Osteocyte (in vitro differentiated cells): ENCODE data around the gene HAS3. TPM values are rescaled to one million over a fixed set of nuclear protein-coding genes. Genes with fewer than 3 reads are reported as not detected.

Experiments
- DNase-seq: peaks from one replicate; pipeline ENCODE4 v3.0.0; 2021; ENCODE audit warnings: mixed read lengths; ENCODE audit not compliant: unreplicated experiment; ENCODE audit errors: extremely low spot score
- H3K27ac Mint-ChIP-seq: one replicate; pipeline ENCODE4 v1.8.0; 2021; ENCODE audit warnings: mild to moderate bottlenecking, mixed read lengths; ENCODE audit not compliant: unreplicated experiment
- H3K27me3 Mint-ChIP-seq: one replicate; pipeline ENCODE4 v1.8.0; 2021; ENCODE audit warnings: mixed read lengths; ENCODE audit not compliant: unreplicated experiment
- H3K36me3 Mint-ChIP-seq: one replicate; pipeline ENCODE4 v1.8.0; 2021; ENCODE audit warnings: mixed read lengths; ENCODE audit not compliant: unreplicated experiment
- H3K4me1 Mint-ChIP-seq: one replicate; pipeline ENCODE4 v1.8.0; 2021; ENCODE audit warnings: mixed read lengths; ENCODE audit not compliant: unreplicated experiment
- H3K4me3 Mint-ChIP-seq: one replicate; pipeline ENCODE4 v1.8.0; 2021; ENCODE audit warnings: mild to moderate bottlenecking, moderate library complexity, mixed read lengths; ENCODE audit not compliant: unreplicated experiment
- H3K9me3 Mint-ChIP-seq: one replicate; pipeline ENCODE4 v1.8.0; 2021; ENCODE audit warnings: mixed read lengths; ENCODE audit not compliant: unreplicated experiment
- total RNA-seq: library from RNA; stranded (reverse); gene quantifications from 2 replicates; pipeline ENCODE4 v1.2.1, GENCODE V29; 2021
- TF ChIP-seq, protein P1 (sequence below): fragments of 200-600 bp; sonication (generic); IDR thresholded peaks from 2 replicates; pipeline ENCODE4 v1.5.0; 2021; ENCODE audit warnings: antibody characterized with exemption, mild to moderate bottlenecking, moderate library complexity

Gene HAS3
- total RNA-seq, 1 donor from 2014 or later, result 1.6 TPM

DNA sequence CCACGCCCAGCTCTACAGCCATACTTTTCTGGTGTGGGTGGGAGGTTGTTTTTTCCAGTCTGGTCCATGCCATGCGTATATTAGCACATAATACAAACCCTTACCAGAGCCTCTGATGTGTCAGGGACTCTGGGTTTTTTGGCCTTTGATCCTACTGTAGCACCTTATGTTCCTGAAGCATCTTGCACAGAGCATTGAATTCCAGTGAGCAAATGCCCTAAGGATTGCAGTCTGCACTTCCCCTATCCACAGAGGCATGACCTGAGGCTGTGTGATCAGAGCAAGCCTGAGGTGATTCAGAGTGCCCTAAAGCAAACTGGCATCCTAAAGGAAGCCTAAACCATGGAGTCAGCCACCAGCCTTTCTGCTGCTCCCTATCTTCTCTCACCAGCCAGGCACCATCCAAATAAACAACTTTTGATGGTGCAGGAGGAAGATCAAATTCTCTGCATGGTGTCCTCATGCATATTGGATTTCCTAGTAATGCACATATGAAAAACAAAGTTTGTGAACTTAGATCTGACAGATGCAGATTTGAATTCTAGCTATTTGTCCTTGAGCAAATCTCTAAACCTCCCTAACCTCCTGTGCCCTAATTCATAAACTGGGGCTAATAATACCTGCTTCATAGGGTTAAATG is 41.2 kb upstream of the HAS3 start:
- no peaks in the 10 kb centered on the region for H3K27me3 Mint-ChIP-seq
- H3K9me3 Mint-ChIP-seq, result no peaks in the 10 kb centered on the region
- no peaks in the 10 kb centered on the region for H3K36me3 Mint-ChIP-seq
- TF ChIP-seq, protein P1, sequence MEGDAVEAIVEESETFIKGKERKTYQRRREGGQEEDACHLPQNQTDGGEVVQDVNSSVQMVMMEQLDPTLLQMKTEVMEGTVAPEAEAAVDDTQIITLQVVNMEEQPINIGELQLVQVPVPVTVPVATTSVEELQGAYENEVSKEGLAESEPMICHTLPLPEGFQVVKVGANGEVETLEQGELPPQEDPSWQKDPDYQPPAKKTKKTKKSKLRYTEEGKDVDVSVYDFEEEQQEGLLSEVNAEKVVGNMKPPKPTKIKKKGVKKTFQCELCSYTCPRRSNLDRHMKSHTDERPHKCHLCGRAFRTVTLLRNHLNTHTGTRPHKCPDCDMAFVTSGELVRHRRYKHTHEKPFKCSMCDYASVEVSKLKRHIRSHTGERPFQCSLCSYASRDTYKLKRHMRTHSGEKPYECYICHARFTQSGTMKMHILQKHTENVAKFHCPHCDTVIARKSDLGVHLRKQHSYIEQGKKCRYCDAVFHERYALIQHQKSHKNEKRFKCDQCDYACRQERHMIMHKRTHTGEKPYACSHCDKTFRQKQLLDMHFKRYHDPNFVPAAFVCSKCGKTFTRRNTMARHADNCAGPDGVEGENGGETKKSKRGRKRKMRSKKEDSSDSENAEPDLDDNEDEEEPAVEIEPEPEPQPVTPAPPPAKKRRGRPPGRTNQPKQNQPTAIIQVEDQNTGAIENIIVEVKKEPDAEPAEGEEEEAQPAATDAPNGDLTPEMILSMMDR, result no peak
- H3K27ac Mint-ChIP-seq, result peak overlapping the region; percentile 15
- no peak overlapping the region for H3K4me3 Mint-ChIP-seq
- peaks cover 18% of the 10 kb centered on the region for H3K4me1 Mint-ChIP-seq
- DNase-seq, result no peak

DNA sequence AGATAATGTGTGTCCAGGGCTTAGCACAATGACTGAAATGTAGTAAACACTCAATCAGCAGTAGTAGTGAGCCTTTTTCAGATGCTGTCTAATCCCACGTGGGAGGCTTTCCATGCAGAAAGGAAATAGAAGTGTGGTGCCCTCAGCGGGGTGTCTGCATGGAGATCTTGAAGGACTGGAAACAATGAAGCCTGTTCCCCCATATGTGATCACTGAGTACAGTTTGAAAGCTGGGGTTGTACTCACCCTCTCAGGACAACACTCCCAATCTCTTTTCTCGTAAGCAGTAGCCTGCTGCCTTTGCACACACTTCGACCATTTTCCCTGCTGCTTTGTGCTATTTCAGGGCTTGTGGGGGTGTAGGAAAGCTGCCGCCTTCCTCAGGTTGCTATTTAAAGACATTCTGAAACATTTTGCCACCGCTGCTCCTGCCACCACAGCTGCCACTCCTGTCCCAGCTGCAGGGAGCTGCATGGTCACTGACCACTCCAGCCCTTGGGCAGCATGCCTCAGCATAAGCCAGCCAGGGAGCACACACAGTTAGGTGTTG is 40.6 kb upstream of the HAS3 start:
- H3K4me1 Mint-ChIP-seq, result peaks cover 18% of the 10 kb centered on the region
- no peaks in the 10 kb centered on the region for H3K9me3 Mint-ChIP-seq
- no peaks in the 10 kb centered on the region for H3K27me3 Mint-ChIP-seq
- H3K36me3 Mint-ChIP-seq, result no peaks in the 10 kb centered on the region
- no peak for DNase-seq
- H3K27ac Mint-ChIP-seq, result peak overlapping the region; percentile 15
- H3K4me3 Mint-ChIP-seq, result no peak overlapping the region
- TF ChIP-seq, protein P1, result no peak

DNA sequence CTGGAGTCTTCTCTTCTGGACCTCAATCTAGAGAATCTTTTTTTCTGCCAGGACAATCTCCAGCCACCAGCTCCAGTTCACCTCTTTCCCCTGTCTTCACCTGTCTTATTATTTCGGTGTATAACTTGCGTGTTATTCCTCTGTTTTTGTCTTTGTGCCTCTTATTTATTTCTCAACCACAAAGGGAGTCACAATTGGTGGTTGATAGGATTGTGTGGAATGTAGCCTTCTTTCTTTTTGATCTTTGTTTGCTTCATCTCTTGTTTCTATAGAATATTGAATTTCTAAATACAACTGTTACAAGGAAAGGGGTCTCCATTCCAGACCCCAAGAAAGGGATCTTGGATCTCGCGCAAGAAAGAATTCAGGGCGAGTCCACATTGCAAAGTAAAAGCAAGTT is 35.9 kb upstream of the HAS3 start:
- Mint-ChIP-seq H3K4me1 (peaks cover 24% of the 10 kb centered on the region), H3K9me3 (no peaks in the 10 kb centered on the region), H3K4me3 (no peak overlapping the region), H3K27me3 (no peaks in the 10 kb centered on the region), H3K27ac (no peak overlapping the region), H3K36me3 (no peaks in the 10 kb centered on the region)
- TF ChIP-seq, protein P1, result no peak
- no peak for DNase-seq

DNA sequence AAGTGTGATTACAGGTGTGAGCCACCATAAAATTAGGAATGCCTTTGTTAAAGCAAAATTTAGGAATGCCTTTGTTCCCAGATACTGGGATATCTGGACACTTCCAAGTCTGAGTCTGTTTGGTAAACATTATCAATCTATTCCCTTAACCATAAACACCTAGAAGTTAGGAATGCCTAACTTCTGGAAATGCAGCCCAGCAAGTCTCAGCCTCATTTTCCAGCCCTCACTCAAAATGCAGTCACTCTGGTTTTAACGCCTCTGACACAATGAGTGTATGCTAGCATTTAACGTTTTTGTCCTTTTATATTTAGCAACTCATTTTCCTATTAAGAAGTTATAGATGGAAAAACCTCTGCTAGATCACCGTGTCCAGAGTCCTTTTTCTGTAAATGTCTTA is 34.4 kb upstream of the HAS3 start:
- peaks cover 14% of the 10 kb centered on the region for H3K4me1 Mint-ChIP-seq
- TF ChIP-seq, protein P1, result no peak
- no peaks in the 10 kb centered on the region for H3K9me3 Mint-ChIP-seq
- H3K27me3 Mint-ChIP-seq, result no peaks in the 10 kb centered on the region
- H3K36me3 Mint-ChIP-seq, result no peaks in the 10 kb centered on the region
- H3K27ac Mint-ChIP-seq, result no peak overlapping the region
- no peak overlapping the region for H3K4me3 Mint-ChIP-seq
- no peak for DNase-seq

DNA sequence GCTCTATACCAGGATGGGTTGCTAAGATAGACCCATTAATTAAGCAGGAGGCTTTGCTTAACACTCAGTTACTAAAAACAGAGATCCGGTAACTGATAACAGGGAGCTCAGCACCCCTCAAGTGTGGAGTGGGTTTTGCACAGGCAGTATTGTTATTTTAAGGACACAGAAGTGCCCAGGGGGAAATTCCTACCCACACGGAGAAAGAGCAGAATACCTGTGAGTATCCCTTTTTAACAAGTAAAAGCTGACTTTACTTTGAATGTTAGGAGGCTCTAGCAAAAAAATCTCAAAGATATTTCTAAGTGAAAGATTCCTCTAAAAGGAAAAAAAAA is 32.8 kb upstream of the HAS3 start:
- TF ChIP-seq, protein P1, result no peak
- DNase-seq, result no peak
- Mint-ChIP-seq H3K9me3 (no peaks in the 10 kb centered on the region), H3K27me3 (no peaks in the 10 kb centered on the region), H3K27ac (no peak overlapping the region), H3K4me1 (peaks cover 14% of the 10 kb centered on the region), H3K36me3 (no peaks in the 10 kb centered on the region), H3K4me3 (no peak overlapping the region)
